Upper lobe of right lung (tissue), 1 donor: ENCODE data around the gene POMP. TPM values are rescaled to one million over a fixed set of nuclear protein-coding genes. Genes with fewer than 3 reads are reported as not detected.
A peak's percentile ranks its signal among the peaks of the same experiment; 100 is the strongest.

Source experiments
- ATAC-seq: fragments of 200-7000 bp; cut with Tn5 transposase; one replicate; pipeline ENCODE4 v1.9.1; 2020; ENCODE audit warnings: mild to moderate bottlenecking, moderate library complexity
- DNase-seq: peaks from one replicate; pipeline ENCODE4 v3.0.0-alpha.2; 2020
- H3K27ac ChIP-seq: fragments of 200-600 bp; one replicate; pipeline ENCODE4 v1.8.0; 2022
- H3K27me3 ChIP-seq: fragments of 200-600 bp; one replicate; pipeline ENCODE4 v1.8.0; 2022; ENCODE audit warnings: mild to moderate bottlenecking
- H3K36me3 ChIP-seq: fragments of 200-600 bp; one replicate; pipeline ENCODE4 v1.8.0; 2022
- H3K4me1 ChIP-seq: fragments of 200-600 bp; one replicate; pipeline ENCODE4 v1.8.0; 2022
- H3K4me3 ChIP-seq: fragments of 200-600 bp; one replicate; pipeline ENCODE4 v1.8.0; 2022; ENCODE audit warnings: mild to moderate bottlenecking
- H3K9me3 ChIP-seq: fragments of 200-600 bp; one replicate; pipeline ENCODE4 v1.8.0; 2022
- CTCF ChIP-seq: fragments of 200-600 bp; IDR thresholded peaks from one replicate; pipeline ENCODE4 v1.8.0; 2022; ENCODE audit warnings: antibody characterized with exemption
- intact Hi-C: fragments of 100-400 bp; cut with DNase I; formaldehyde crosslinking; loops from one replicate; pipeline ENCODE4 v1.11.0; 2022
- total RNA-seq: library from RNA; stranded (reverse); fragmentation: NEBNext Ultra II Directional; extraction: Animal tissue kit (Norgen Biotek cat#: 25700); gene quantifications from one replicate; pipeline ENCODE4 v1.2.1, GENCODE V29; 2021
- donor health status: DM: no; HTN: yes; CAD: no; lungs with severe emphysema.

The POMP gene
- total RNA-seq, 1 donor from 2014 or later: 56.5 TPM

GRCh38 chr13:28704282-28704681 lies 45.4 kb downstream of the POMP start:
- no peak overlapping the region for H3K4me3 ChIP-seq
- H3K27me3 ChIP-seq: no peaks in the 10 kb centered on the region
- peaks cover 39% of the 10 kb centered on the region for H3K36me3 ChIP-seq
- no peak for DNase-seq
- intact Hi-C loops: no loop called here
- ATAC-seq: no peak
- TF ChIP-seq CTCF: no peak
- H3K9me3 ChIP-seq: no peaks in the 10 kb centered on the region
- H3K27ac ChIP-seq: no peak overlapping the region
- H3K4me1 ChIP-seq: no peaks in the 10 kb centered on the region

GRCh38 chr13:28704919-28705318 lies 46.0 kb downstream of the POMP start:
- no peak for TF ChIP-seq CTCF
- H3K4me1 ChIP-seq: no peaks in the 10 kb centered on the region
- no peak overlapping the region for H3K4me3 ChIP-seq
- DNase-seq (no peak), ATAC-seq (peak; percentile 39)
- H3K36me3 ChIP-seq: peaks cover 35% of the 10 kb centered on the region
- intact Hi-C loops: no loop called here
- H3K27me3 ChIP-seq: no peaks in the 10 kb centered on the region
- no peaks in the 10 kb centered on the region for H3K9me3 ChIP-seq
- no peak overlapping the region for H3K27ac ChIP-seq

DNA sequence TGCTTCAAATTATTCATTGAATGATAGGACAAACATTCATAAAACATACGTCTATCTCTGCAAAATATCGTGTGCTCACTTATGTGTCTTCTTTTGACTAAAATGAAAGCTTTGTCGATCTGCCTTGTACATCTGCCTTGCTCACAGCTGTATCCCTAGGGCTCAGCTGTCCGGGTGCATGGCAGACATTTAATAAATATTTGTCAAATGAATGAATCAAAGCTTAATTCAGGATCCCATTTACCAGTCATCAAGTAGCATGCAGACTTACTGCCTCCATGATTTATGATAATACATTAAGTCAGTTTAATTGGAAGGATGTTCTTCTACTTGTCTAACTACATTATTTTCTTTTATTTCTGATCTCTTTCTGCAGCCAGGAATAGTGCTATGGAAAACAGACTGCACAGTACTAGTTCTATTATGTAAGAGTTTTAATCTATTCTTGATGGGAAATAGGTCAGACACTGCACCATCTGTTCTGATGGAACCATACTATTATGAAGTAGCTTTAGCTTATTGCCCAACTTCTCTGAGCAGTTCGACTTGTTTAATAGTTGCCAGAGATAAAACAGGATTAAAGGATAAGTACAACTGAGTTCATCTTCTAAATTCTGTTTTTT lies 46.6 kb downstream of the POMP start:
- H3K27me3 ChIP-seq: no peaks in the 10 kb centered on the region
- intact Hi-C loops: no loop called here
- no peak overlapping the region for H3K4me3 ChIP-seq
- no peaks in the 10 kb centered on the region for H3K9me3 ChIP-seq
- no peaks in the 10 kb centered on the region for H3K4me1 ChIP-seq
- peak; percentile 24 for ATAC-seq
- no peak overlapping the region for H3K27ac ChIP-seq
- H3K36me3 ChIP-seq: peaks cover 35% of the 10 kb centered on the region
- no peak for TF ChIP-seq CTCF
- no peak for DNase-seq

DNA sequence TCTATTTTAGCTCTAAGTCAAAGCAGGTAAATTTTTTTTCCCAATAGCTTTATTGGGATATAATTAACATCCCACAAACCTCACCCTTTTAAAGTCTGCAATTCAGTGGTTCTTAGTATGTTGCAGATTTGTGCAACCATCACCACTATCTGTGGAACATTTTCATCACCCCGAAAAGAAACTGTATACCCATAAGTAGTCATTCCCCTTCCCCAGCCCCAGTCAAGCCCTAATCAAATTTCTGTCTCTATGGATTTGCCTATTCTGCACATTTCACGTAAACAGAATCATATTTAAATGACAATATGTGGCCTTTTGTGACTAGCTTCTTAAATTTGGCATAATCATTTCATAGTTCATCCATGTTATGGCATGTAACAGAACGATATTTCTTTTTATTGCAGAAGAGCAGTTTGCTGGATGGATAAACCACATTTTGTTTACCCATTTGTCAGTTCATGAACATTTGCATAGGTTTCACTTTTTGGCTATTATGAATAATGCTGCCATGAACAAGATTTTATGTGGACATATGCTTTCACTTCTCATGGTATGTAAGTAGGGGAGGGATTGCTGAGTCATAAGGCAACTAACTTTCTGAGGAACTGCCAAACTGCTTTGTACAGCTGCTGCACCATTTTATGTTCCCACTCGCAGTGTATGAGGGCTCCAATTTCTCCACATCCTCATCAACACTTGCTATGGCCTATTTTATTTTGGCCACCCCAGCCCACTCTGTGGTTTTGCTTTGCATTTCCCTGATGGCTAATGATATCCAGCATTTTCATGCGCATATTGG lies 48.9 kb downstream of the POMP start:
- DNase-seq (no peak), ATAC-seq (peak; percentile 78)
- H3K27ac ChIP-seq: no peak overlapping the region
- peaks cover 21% of the 10 kb centered on the region for H3K36me3 ChIP-seq
- no peaks in the 10 kb centered on the region for H3K27me3 ChIP-seq
- no peak overlapping the region for H3K4me3 ChIP-seq
- intact Hi-C loops: no loop called here
- TF ChIP-seq CTCF: no peak
- no peaks in the 10 kb centered on the region for H3K4me1 ChIP-seq
- no peaks in the 10 kb centered on the region for H3K9me3 ChIP-seq

DNA sequence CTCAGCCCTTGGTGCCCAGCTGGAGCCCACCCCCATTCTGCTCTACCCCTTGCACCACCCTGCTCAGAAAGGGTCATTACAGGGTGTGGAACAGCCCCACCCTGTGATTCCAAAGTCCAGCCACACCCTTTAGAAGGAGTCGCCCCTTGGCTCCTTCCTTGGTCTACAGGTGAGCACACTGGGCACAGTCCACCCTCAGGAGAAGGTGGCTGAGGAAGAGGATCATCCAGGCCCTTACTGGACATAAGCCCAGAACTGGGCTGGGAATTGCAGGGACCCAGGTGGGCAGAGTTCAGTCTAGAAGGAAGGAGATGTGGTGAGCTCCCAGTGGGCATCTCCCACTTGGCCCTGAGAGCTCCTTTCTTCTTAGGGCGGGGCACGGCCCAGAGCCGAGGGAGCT lies 51.2 kb downstream of the POMP start:
- no peak overlapping the region for H3K4me3 ChIP-seq
- peak; percentile 12 for ATAC-seq
- no peak overlapping the region for H3K27ac ChIP-seq
- H3K27me3 ChIP-seq: no peaks in the 10 kb centered on the region
- TF ChIP-seq CTCF: no peak
- DNase-seq: no peak
- H3K9me3 ChIP-seq: no peaks in the 10 kb centered on the region
- intact Hi-C loops: no loop called here
- H3K36me3 ChIP-seq: peaks cover 10% of the 10 kb centered on the region
- H3K4me1 ChIP-seq: no peaks in the 10 kb centered on the region
